ENCODE data around the gene SPINK5. TPM values are rescaled to one million over a fixed set of nuclear protein-coding genes. Genes with fewer than 3 reads are reported as not detected.

SPINK5 gene
- polyA plus RNA-seq, 1 donor from 2014 or later, result 1.8 TPM

DNA sequence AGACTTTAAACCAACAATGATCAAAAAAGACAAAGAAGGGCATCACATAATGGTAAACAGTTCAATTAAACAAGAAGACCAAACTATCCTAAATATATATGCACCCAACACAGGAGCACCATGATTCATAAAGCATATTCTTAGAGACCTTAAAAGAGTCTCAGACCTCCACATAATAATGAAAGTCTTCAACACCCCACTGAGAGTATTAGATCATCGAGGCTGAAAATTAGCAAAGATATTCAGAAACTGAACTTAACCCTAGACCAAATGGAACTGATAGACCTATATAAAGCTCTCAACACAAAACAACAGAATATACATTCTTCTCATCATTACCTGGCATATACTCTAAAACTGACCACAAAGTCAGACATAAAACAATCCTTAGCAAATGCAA is 92.8 kb downstream of the SPINK5 start:
- H3K27ac ChIP-seq (ENCODE audit: low read length), result no peak overlapping the region
- no peak overlapping the region for H3K4me3 ChIP-seq (ENCODE audit: low read length)
- no peak for TF ChIP-seq EZH2 (IDR thresholded peaks at IDR 0.05; ENCODE audit: borderline replicate concordance, insufficient read depth, low read length, poor library complexity, severe bottlenecking)
- no peak for TF ChIP-seq TAF1 (IDR thresholded peaks at IDR 0.05; ENCODE audit: low read depth)
- TF ChIP-seq REST (IDR thresholded peaks at IDR 0.05; ENCODE audit: borderline replicate concordance), result no peak
- TF ChIP-seq MXI1 (conservative IDR thresholded peaks at IDR 0.05; ENCODE audit: poor library complexity, severe bottlenecking), result no peak
- TF ChIP-seq POLR2AphosphoS5 (IDR thresholded peaks at IDR 0.05), result no peak
- no peak for TF ChIP-seq RAD21 (conservative IDR thresholded peaks at IDR 0.05)
- no peak for TF ChIP-seq EP300 (conservative IDR thresholded peaks at IDR 0.05; ENCODE audit: poor library complexity, severe bottlenecking)
- TF ChIP-seq, protein P1, sequence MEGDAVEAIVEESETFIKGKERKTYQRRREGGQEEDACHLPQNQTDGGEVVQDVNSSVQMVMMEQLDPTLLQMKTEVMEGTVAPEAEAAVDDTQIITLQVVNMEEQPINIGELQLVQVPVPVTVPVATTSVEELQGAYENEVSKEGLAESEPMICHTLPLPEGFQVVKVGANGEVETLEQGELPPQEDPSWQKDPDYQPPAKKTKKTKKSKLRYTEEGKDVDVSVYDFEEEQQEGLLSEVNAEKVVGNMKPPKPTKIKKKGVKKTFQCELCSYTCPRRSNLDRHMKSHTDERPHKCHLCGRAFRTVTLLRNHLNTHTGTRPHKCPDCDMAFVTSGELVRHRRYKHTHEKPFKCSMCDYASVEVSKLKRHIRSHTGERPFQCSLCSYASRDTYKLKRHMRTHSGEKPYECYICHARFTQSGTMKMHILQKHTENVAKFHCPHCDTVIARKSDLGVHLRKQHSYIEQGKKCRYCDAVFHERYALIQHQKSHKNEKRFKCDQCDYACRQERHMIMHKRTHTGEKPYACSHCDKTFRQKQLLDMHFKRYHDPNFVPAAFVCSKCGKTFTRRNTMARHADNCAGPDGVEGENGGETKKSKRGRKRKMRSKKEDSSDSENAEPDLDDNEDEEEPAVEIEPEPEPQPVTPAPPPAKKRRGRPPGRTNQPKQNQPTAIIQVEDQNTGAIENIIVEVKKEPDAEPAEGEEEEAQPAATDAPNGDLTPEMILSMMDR (IDR thresholded peaks at IDR 0.05; ENCODE audit: poor library complexity, severe bottlenecking), result no peak

GRCh38 chr5:148162038-148162437 is 98.3 kb downstream of the SPINK5 start:
- Histone ChIP-seq H3K27me3 (ENCODE audit: insufficient read depth, low read depth, low read length) (no peaks in the 10 kb centered on the region), H2AFZ (ENCODE audit: low read depth, low read length) (no peak overlapping the region), H4K20me1 (ENCODE audit: insufficient read depth) (no peaks in the 10 kb centered on the region), H3K4me3 (ENCODE audit: low read length) (no peak overlapping the region), H3K9ac (ENCODE audit: low read length) (no peak overlapping the region), H3K9me3 (ENCODE audit: low read length) (no peaks in the 10 kb centered on the region), H3K4me2 (ENCODE audit: low read length) (no peak overlapping the region), H3K36me3 (ENCODE audit: insufficient read depth, low read length) (no peaks in the 10 kb centered on the region), H3K9me2 (ENCODE audit: insufficient read depth, low read length) (no peaks in the 10 kb centered on the region), H3K79me2 (replicated peaks; ENCODE audit: insufficient read depth, low read length) (no peaks in the 10 kb centered on the region), H3F3A (ENCODE audit: insufficient read depth, low read length, poor library complexity, severe bottlenecking) (no peaks in the 10 kb centered on the region), H3K27ac (ENCODE audit: low read length) (no peak overlapping the region)
- TF ChIP-seq, protein P1 (IDR thresholded peaks at IDR 0.05; ENCODE audit: poor library complexity, severe bottlenecking), result no peak
- no peak for TF ChIP-seq EP300 (conservative IDR thresholded peaks at IDR 0.05; ENCODE audit: poor library complexity, severe bottlenecking)
- TF ChIP-seq MXI1 (conservative IDR thresholded peaks at IDR 0.05; ENCODE audit: poor library complexity, severe bottlenecking), result no peak
- no peak for TF ChIP-seq SMC3 (conservative IDR thresholded peaks at IDR 0.05; ENCODE audit: poor library complexity)
- TF ChIP-seq EZH2 (IDR thresholded peaks at IDR 0.05; ENCODE audit: borderline replicate concordance, insufficient read depth, low read length, poor library complexity, severe bottlenecking), result no peak
- no peak for TF ChIP-seq POLR2AphosphoS5 (IDR thresholded peaks at IDR 0.05)
- TF ChIP-seq RAD21 (conservative IDR thresholded peaks at IDR 0.05), result no peak
- TF ChIP-seq REST (IDR thresholded peaks at IDR 0.05; ENCODE audit: borderline replicate concordance), result no peak
- no peak for TF ChIP-seq TAF1 (IDR thresholded peaks at IDR 0.05; ENCODE audit: low read depth)

More for the DNA sequence above, 92.8 kb downstream of the SPINK5 start:
- H3K79me2 ChIP-seq (replicated peaks; ENCODE audit: insufficient read depth, low read length), result no peaks in the 10 kb centered on the region
- H3K9me3 ChIP-seq (ENCODE audit: low read length), result peaks cover 3% of the 10 kb centered on the region
- no peak overlapping the region for H2AFZ ChIP-seq (ENCODE audit: low read depth, low read length)
- H4K20me1 ChIP-seq (ENCODE audit: insufficient read depth), result no peaks in the 10 kb centered on the region
- H3K9ac ChIP-seq (ENCODE audit: low read length), result no peak overlapping the region
- no peak overlapping the region for H3K4me2 ChIP-seq (ENCODE audit: low read length)
- H3K9me2 ChIP-seq (ENCODE audit: insufficient read depth, low read length), result no peaks in the 10 kb centered on the region
- H3K27me3 ChIP-seq (ENCODE audit: insufficient read depth, low read depth, low read length), result no peaks in the 10 kb centered on the region
- H3K36me3 ChIP-seq (ENCODE audit: insufficient read depth, low read length), result no peaks in the 10 kb centered on the region
- no peaks in the 10 kb centered on the region for H3F3A ChIP-seq (ENCODE audit: insufficient read depth, low read length, poor library complexity, severe bottlenecking)

Measured in neural cell (in vitro differentiated cells).